ENCODE results near the gene ING3.

DNA sequence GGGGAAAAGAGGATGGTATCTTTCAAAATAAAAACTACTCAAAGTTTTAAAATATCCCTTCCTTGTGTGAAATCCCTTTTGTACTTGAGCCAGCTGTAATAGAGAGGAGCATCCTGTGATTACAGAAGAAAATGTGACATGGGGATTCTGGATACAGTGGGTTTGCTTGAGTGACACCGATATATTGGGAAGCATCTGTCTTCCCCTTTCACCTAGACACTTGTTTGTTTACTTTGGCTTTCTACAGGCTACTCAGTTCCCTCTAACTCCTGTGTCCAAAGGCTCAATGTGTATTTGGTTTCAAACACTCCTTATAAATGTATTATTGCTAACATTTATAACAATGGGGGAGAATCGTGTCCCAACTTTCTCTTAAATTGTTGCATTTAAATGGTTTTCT lies 62.3 kb downstream of the ING3 start:
- TF ChIP-seq, protein P1, sequence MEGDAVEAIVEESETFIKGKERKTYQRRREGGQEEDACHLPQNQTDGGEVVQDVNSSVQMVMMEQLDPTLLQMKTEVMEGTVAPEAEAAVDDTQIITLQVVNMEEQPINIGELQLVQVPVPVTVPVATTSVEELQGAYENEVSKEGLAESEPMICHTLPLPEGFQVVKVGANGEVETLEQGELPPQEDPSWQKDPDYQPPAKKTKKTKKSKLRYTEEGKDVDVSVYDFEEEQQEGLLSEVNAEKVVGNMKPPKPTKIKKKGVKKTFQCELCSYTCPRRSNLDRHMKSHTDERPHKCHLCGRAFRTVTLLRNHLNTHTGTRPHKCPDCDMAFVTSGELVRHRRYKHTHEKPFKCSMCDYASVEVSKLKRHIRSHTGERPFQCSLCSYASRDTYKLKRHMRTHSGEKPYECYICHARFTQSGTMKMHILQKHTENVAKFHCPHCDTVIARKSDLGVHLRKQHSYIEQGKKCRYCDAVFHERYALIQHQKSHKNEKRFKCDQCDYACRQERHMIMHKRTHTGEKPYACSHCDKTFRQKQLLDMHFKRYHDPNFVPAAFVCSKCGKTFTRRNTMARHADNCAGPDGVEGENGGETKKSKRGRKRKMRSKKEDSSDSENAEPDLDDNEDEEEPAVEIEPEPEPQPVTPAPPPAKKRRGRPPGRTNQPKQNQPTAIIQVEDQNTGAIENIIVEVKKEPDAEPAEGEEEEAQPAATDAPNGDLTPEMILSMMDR (IDR thresholded peaks at IDR 0.05; ENCODE audit: insufficient read depth, low read length, poor library complexity, severe bottlenecking) = no peak
- TF ChIP-seq EZH2phosphoT487 (conservative IDR thresholded peaks at IDR 0.05; ENCODE audit: low read length) = no peak
